H1 (cell line): Measurements from ENCODE around the gene TNNI2.

Experiments
- ATF2 ChIP-seq: IDR thresholded peaks from 2 replicates; pipeline ENCODE4 v1.6.1; 2012; ENCODE audit warnings: low read length, inconsistent platforms
- CEBPB ChIP-seq: IDR thresholded peaks from 2 replicates; pipeline ENCODE4 v1.6.1; 2012; ENCODE audit warnings: low read depth, low read length
- CHD7 ChIP-seq: fragments of 300-600 bp; sonication (generic); IDR thresholded peaks from 2 replicates; pipeline ENCODE4 v1.7.1; 2012; ENCODE audit warnings: low read length, moderate library complexity, mild to moderate bottlenecking, inconsistent platforms; ENCODE audit not compliant: insufficient replicate concordance
- CTCF ChIP-seq, 3 experiments: IDR thresholded peaks; 1 replicate in 2 of 3; 2 replicates in 1 of 3; pipeline versions ENCODE4 v1.5.1 to v1.6.1; 2011; ENCODE audit warnings: low read length in 3 of 3, mild to moderate bottlenecking in 3 of 3, inconsistent platforms in 2 of 3, low read depth in 1 of 3, moderate library complexity in 1 of 3; ENCODE audit not compliant: insufficient read depth in 1 of 3; ENCODE audit errors: control extremely low read depth in 1 of 3
- GABPA ChIP-seq: IDR thresholded peaks from 2 replicates; pipeline ENCODE4 v1.6.1; 2011; ENCODE audit warnings: mild to moderate bottlenecking, low read length, moderate library complexity, borderline replicate concordance; ENCODE audit not compliant: insufficient read depth
- MAFK ChIP-seq: IDR thresholded peaks from 2 replicates; pipeline ENCODE4 v1.6.1; 2012; ENCODE audit warnings: low read depth, mild to moderate bottlenecking, improper control_type of control experiment, low read length
- POLR2A ChIP-seq, 2 experiments: IDR thresholded peaks; 1 replicate in 1 of 2; 2 replicates in 1 of 2; pipeline ENCODE4 v1.6.1; 2011; ENCODE audit warnings: low read depth in 2 of 2, low read length in 2 of 2, mild to moderate bottlenecking in 2 of 2; ENCODE audit errors: control extremely low read depth in 1 of 2
- RFX5 ChIP-seq: IDR thresholded peaks from 2 replicates; pipeline ENCODE4 v1.6.1; 2011; ENCODE audit warnings: low read depth, low read length, improper control_type of control experiment, borderline replicate concordance
- SIN3A ChIP-seq, 2 experiments: IDR thresholded peaks in 1 of 2; conservative IDR thresholded peaks in 1 of 2; 2 replicates each; pipeline ENCODE4 v1.6.1; 2011 to 2012; ENCODE audit warnings: low read length in 2 of 2, improper control_type of control experiment in 1 of 2, low read depth in 1 of 2, mild to moderate bottlenecking in 1 of 2
- SP1 ChIP-seq: IDR thresholded peaks from 2 replicates; pipeline ENCODE4 v1.6.1; 2011; ENCODE audit warnings: low read depth, low read length
- TCF12 ChIP-seq: IDR thresholded peaks from 2 replicates; pipeline ENCODE4 v1.6.1; 2011; ENCODE audit warnings: low read depth, mild to moderate bottlenecking, low read length

- no peak for TF ChIP-seq SIN3A (conservative IDR thresholded peaks at IDR 0.05 in 1 of 2, IDR thresholded peaks at IDR 0.05 in 1 of 2; ENCODE audit: low read depth in 1 of 2, low read length in 2 of 2)
- TF ChIP-seq CTCF (IDR thresholded peaks at IDR 0.05; ENCODE audit: control extremely low read depth in 1 of 3, insufficient read depth in 1 of 3, low read depth in 1 of 3, low read length in 3 of 3) = no peak
- TF ChIP-seq RFX5 = no peak
- no peak for TF ChIP-seq CEBPB
- TF ChIP-seq SP1 = no peak
- no peak for TF ChIP-seq GABPA
- TF ChIP-seq ATF2 = no peak
- no peak for TF ChIP-seq CHD7
- TF ChIP-seq MAFK = no peak
- TF ChIP-seq TCF12 = no peak
- TF ChIP-seq POLR2A (IDR thresholded peaks at IDR 0.05; ENCODE audit: control extremely low read depth in 1 of 2, low read depth in 2 of 2, low read length in 2 of 2) = no peak
Observed at GRCh38 chr11:1848640-1849430, 10.1 kb downstream of the TNNI2 start.
